A549 (cell line): ENCODE measurements around the gene MED22. TPM values are rescaled to one million over a fixed set of nuclear protein-coding genes. Genes with fewer than 3 reads are reported as not detected.

Experiments
- ATAC-seq, 2 experiments: fragments of 200-7000 bp in 1 of 2; fragments of >200 bp in 1 of 2; cut with Nextera tagmentation in 1 of 2; cut with Tn5 transposase in 1 of 2; 3 replicates each; pipeline versions ENCODE4 v1.8.0 to v1.9.1; 2018 to 2020; ENCODE audit warnings: mild to moderate bottlenecking in 1 of 2, moderate library complexity in 1 of 2
- CTCF ChIA-PET: fragments of 300-600 bp; sonication (Branson Sonifier 250); formaldehyde crosslinking; extraction: SDS; loops from one replicate; lab custom pipeline; 2021; ENCODE audit warnings: antibody characterized with exemption, inconsistent platforms; lab: Yijun Ruan, JAX
- POLR2A ChIA-PET: fragments of 350-600 bp; formaldehyde crosslinking; extraction: SDS; loops from one replicate; lab custom pipeline; 2021; ENCODE audit warnings: antibody characterized with exemption, inconsistent platforms; lab: Yijun Ruan, JAX
- DNase-seq, 2 experiments: peaks; one replicate each; pipeline versions ENCODE4 v3.0.0 to v3.0.0-alpha.2; 2011 to 2016; ENCODE audit warnings: low read depth in 1 of 2, low spot score in 1 of 2
- FAIRE-seq: peaks from 2 replicates; lab custom pipeline; 2011; peaks lifted over from hg19 to GRCh38; lab: Jason Lieb, UNC
- H3K27ac ChIP-seq, 2 experiments: fragments of >200 bp; sonication (Bioruptor Twin); formaldehyde crosslinking; 3 replicates each; pipeline ENCODE4 v1.5.1; 2016 to 2017
- H3K4me1 ChIP-seq: fragments of >200 bp; sonication (Bioruptor Twin); formaldehyde crosslinking; 3 replicates; pipeline ENCODE4 v1.6.1; 2016
- H3K4me2 ChIP-seq: fragments of >200 bp; sonication (Bioruptor Twin); formaldehyde crosslinking; 3 replicates; pipeline ENCODE4 v1.6.1; 2016
- H3K4me3 ChIP-seq: fragments of >200 bp; sonication (Bioruptor Twin); formaldehyde crosslinking; 3 replicates; pipeline ENCODE4 v1.5.1; 2016
- H3K9me3 ChIP-seq: fragments of >200 bp; sonication (Bioruptor Twin); formaldehyde crosslinking; 3 replicates; pipeline ENCODE4 v1.6.1; 2016
- CBX2 ChIP-seq: fragments of 200-600 bp; sonication (generic); IDR thresholded peaks from 2 replicates; pipeline ENCODE4 v1.6.1; 2016; ENCODE audit warnings: low read depth, mild to moderate bottlenecking, borderline replicate concordance
- CEBPB ChIP-seq, 2 experiments: fragments of >200 bp in 1 of 2; sonication (Bioruptor Twin) in 1 of 2; formaldehyde crosslinking in 1 of 2; IDR thresholded peaks; 2 replicates each; pipeline ENCODE4 v1.6.1; 2012 to 2016
- ESRRA ChIP-seq: fragments of 150-350 bp; IDR thresholded peaks from 2 replicates; pipeline ENCODE4 v1.6.1; 2014; ENCODE audit warnings: mild to moderate bottlenecking, low read length, borderline replicate concordance
- FOSB ChIP-seq: fragments of 250-450 bp; sonication (Bioruptor Pico); IDR thresholded peaks from 2 replicates; pipeline ENCODE4 v1.5.0; 2020; ENCODE audit warnings: mild to moderate bottlenecking, moderate library complexity
- FOSL2 ChIP-seq, 2 experiments: fragments of 450-650 bp in 1 of 2; fragments of >200 bp in 1 of 2; sonication (Bioruptor Twin) in 1 of 2; formaldehyde crosslinking; IDR thresholded peaks; 2 replicates each; pipeline versions ENCODE4 v1.5.0 to v1.6.1; 2016 to 2020; ENCODE audit warnings: mild to moderate bottlenecking in 1 of 2, moderate library complexity in 1 of 2
- HEYL ChIP-seq: fragments of 250-450 bp; sonication (Bioruptor Pico); IDR thresholded peaks from 2 replicates; pipeline ENCODE4 v1.8.0; 2021; ENCODE audit warnings: mild to moderate bottlenecking, moderate library complexity
- HOXB13 ChIP-seq: fragments of 250-450 bp; sonication (Bioruptor Pico); IDR thresholded peaks from 2 replicates; pipeline ENCODE4 v1.5.0; 2020; ENCODE audit warnings: low read depth, mild to moderate bottlenecking, moderate library complexity
- MAFK ChIP-seq: fragments of 450-650 bp; IDR thresholded peaks from 2 replicates; pipeline ENCODE4 v1.6.1; 2014; ENCODE audit not compliant: partially characterized antibody
- MAX ChIP-seq: IDR thresholded peaks from 2 replicates; pipeline ENCODE4 v1.6.1; 2012
- NPAS2 ChIP-seq: fragments of 250-450 bp; sonication (Bioruptor Pico); IDR thresholded peaks from 2 replicates; pipeline ENCODE4 v1.8.0; 2022; ENCODE audit warnings: mild to moderate bottlenecking, moderate library complexity, borderline replicate concordance
- RAD21 ChIP-seq, 2 experiments: fragments of >200 bp in 1 of 2; sonication (Bioruptor Twin) in 1 of 2; formaldehyde crosslinking in 1 of 2; IDR thresholded peaks in 1 of 2; conservative IDR thresholded peaks in 1 of 2; 2 replicates in 1 of 2; 3 replicates in 1 of 2; pipeline ENCODE4 v1.6.1; 2012 to 2018; ENCODE audit warnings: inconsistent platforms in 1 of 2
- RFX5 ChIP-seq: fragments of 450-650 bp; IDR thresholded peaks from 2 replicates; pipeline ENCODE4 v1.7.1; 2014; ENCODE audit warnings: antibody characterized with exemption, mild to moderate bottlenecking, moderate library complexity
- SREBF2 ChIP-seq: fragments of 450-650 bp; IDR thresholded peaks from 2 replicates; pipeline ENCODE4 v1.6.1; 2014; ENCODE audit warnings: mild to moderate bottlenecking, moderate library complexity
- TP53 ChIP-seq: fragments of 250-450 bp; sonication (Bioruptor Pico); IDR thresholded peaks from 2 replicates; pipeline ENCODE4 v1.5.0; 2021; ENCODE audit warnings: mild to moderate bottlenecking, moderate library complexity
- ZSCAN20 ChIP-seq: fragments of 250-450 bp; sonication (Bioruptor Pico); IDR thresholded peaks from 2 replicates; pipeline ENCODE4 v1.8.0; 2022; ENCODE audit warnings: mild to moderate bottlenecking, moderate library complexity
- WGBS: methylation state at CpG from one replicate; pipeline ENCODE4 v1.1.6; 2017; ENCODE audit errors: missing lambda C conversion rate; 5-methylcytosine and 5-hydroxymethylcytosine counted together
- polyA plus RNA-seq, 4 experiments: library from polyadenylated mRNA; depleted of rRNA in 3 of 4; stranded (reverse); fragments of >200 nt; fragmentation: RNase III in 1 of 4; extraction: RNeasy Plus Mini Kit Qiagen cat#74134 plus additional on column Dnase treatment in 1 of 4; gene quantifications; 2 replicates in 3 of 4; 3 replicates in 1 of 4; pipeline ENCODE4 v1.2.3, GENCODE V29; 2011 to 2017
- TF ChIP-seq, protein P1 (sequence below): fragments of 250-450 bp; sonication (Bioruptor Pico); IDR thresholded peaks from 2 replicates; pipeline ENCODE4 v1.5.0; 2021; ENCODE audit warnings: mild to moderate bottlenecking, moderate library complexity, borderline replicate concordance
- TF ChIP-seq, protein P2 (sequence below): fragments of >200 bp; sonication (Bioruptor Twin); formaldehyde crosslinking; IDR thresholded peaks from 3 replicates; pipeline ENCODE4 v1.5.1; 2016

The MED22 gene
- polyA plus RNA-seq, 2 of the 4 experiments (the other 2 are of a cell fraction), result 15.7 to 22.0 TPM

- H3K4me2 ChIP-seq, result no peak overlapping the region
- ATAC-seq, result no peak
- H3K9me3 ChIP-seq, result no peaks in the 10 kb centered on the region
- peaks cover 22% of the 10 kb centered on the region for H3K4me1 ChIP-seq
- 92% methylated on average over 3 of the region's 3 CpGs for WGBS
- DNase-seq, result no peak
- H3K27ac ChIP-seq, result no peak overlapping the region
- no peak overlapping the region for H3K4me3 ChIP-seq
- FAIRE-seq, result no peak
- TF ChIP-seq MAX, result 0 out of 2 replicates have a peak, but pooled peaks have one; percentile 2
- TF ChIP-seq HEYL, result no peak
- TF ChIP-seq, protein P1, sequence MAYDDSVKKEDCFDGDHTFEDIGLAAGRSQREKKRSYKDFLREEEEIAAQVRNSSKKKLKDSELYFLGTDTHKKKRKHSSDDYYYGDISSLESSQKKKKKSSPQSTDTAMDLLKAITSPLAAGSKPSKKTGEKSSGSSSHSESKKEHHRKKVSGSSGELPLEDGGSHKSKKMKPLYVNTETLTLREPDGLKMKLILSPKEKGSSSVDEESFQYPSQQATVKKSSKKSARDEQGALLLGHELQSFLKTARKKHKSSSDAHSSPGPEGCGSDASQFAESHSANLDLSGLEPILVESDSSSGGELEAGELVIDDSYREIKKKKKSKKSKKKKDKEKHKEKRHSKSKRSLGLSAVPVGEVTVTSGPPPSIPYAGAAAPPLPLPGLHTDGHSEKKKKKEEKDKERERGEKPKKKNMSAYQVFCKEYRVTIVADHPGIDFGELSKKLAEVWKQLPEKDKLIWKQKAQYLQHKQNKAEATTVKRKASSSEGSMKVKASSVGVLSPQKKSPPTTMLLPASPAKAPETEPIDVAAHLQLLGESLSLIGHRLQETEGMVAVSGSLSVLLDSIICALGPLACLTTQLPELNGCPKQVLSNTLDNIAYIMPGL (CRISPR knock-in tag), result no peak
- no peak for TF ChIP-seq FOSL2 (IDR thresholded peaks at IDR 0.05)
- TF ChIP-seq FOSL2 (CRISPR knock-in tag; IDR thresholded peaks at IDR 0.05), result no peak
- TF ChIP-seq, all 56 proteins: peak for 1
- CTCF ChIA-PET, result interaction anchor here (0.7 to 1.7 kb wide), 9 partner anchors 9 to 166 kb away, joined by 3 to 8 read pairs (median 3); no protein-coding TSS in a partner anchor
- POLR2A ChIA-PET, result interaction anchor here (0.5 to 0.7 kb wide), 2 partner anchors 14 to 321 kb away, joined by 3 read pairs; no protein-coding TSS in a partner anchor
Observed at GRCh38 chr9:133351526-133351907, 3.6 kb upstream of the MED22 start.

GRCh38 chr9:133349965-133350616 lies 2.2 kb upstream of the MED22 start:
- TF ChIP-seq NPAS2 (CRISPR knock-in tag) (no peak), SREBF2 (no peak), ZSCAN20 (CRISPR knock-in tag) (no peak), CEBPB (IDR thresholded peaks at IDR 0.05) (no peak)
- TF ChIP-seq, protein P2, sequence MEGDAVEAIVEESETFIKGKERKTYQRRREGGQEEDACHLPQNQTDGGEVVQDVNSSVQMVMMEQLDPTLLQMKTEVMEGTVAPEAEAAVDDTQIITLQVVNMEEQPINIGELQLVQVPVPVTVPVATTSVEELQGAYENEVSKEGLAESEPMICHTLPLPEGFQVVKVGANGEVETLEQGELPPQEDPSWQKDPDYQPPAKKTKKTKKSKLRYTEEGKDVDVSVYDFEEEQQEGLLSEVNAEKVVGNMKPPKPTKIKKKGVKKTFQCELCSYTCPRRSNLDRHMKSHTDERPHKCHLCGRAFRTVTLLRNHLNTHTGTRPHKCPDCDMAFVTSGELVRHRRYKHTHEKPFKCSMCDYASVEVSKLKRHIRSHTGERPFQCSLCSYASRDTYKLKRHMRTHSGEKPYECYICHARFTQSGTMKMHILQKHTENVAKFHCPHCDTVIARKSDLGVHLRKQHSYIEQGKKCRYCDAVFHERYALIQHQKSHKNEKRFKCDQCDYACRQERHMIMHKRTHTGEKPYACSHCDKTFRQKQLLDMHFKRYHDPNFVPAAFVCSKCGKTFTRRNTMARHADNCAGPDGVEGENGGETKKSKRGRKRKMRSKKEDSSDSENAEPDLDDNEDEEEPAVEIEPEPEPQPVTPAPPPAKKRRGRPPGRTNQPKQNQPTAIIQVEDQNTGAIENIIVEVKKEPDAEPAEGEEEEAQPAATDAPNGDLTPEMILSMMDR, result no peak
- ChIA-PET POLR2A (interaction anchor here (0.5 to 1.4 kb wide), 2 partner anchors 77 to 110 kb away, joined by 3 read pairs; partner anchors contain the start of gene CACFD1), CTCF (interaction anchor here (1.6 kb wide), 2 partner anchors 8 to 11 kb away, joined by 4 to 8 read pairs; no protein-coding TSS in a partner anchor)
- FAIRE-seq (no peak), DNase-seq (no peak), ATAC-seq (no peak)
- Histone ChIP-seq H3K4me1 (peaks cover 23% of the 10 kb centered on the region), H3K9me3 (no peaks in the 10 kb centered on the region), H3K4me2 (peak overlapping the region; percentile 83), H3K4me3 (peak overlapping the region; percentile 100), H3K27ac (peak overlapping the region in 1 of 2 experiments; percentile 99; a peak in 3 of 6 replicates)
- 79% methylated on average over 15 of the region's 15 CpGs for WGBS

GRCh38 chr9:133348718-133349573 lies 1.0 kb upstream of the MED22 start:
- DNase-seq, result no peak
- CTCF ChIA-PET, result interaction anchor here (0.6 to 3.4 kb wide), 3 partner anchors 19 to 444 kb away, joined by 3 to 10 read pairs (median 5); no protein-coding TSS in a partner anchor
- WGBS, result 4% methylated on average over 22 of the region's 25 CpGs
- peak; percentile 13 for TF ChIP-seq MAFK
- no peak for TF ChIP-seq FOSB
- TF ChIP-seq, protein P1 (CRISPR knock-in tag), result 0 out of 2 replicates have a peak, but pooled peaks have one; percentile 55
- TF ChIP-seq TP53, result 0 out of 2 replicates have a peak, but pooled peaks have one; percentile 36
- no peak for TF ChIP-seq FOSL2 (IDR thresholded peaks at IDR 0.05)
- TF ChIP-seq FOSL2 (CRISPR knock-in tag; IDR thresholded peaks at IDR 0.05), result no peak
- no peak for TF ChIP-seq RAD21 (conservative IDR thresholded peaks at IDR 0.05 in 1 of 2, IDR thresholded peaks at IDR 0.05 in 1 of 2)
- TF ChIP-seq RFX5, result no peak
- 0 out of 2 replicates have a peak, but pooled peaks have one; percentile 7 for TF ChIP-seq HOXB13 (CRISPR knock-in tag)
- TF ChIP-seq, protein P2, result no peak
- TF ChIP-seq CBX2, result no peak
- TF ChIP-seq ESRRA, result no peak
- TF ChIP-seq, all 56 proteins: peak for 4
- Histone ChIP-seq H3K4me3 (peak overlapping the region; percentile 100), H3K4me2 (peak overlapping the region; percentile 83), H3K9me3 (no peaks in the 10 kb centered on the region), H3K4me1 (peaks cover 19% of the 10 kb centered on the region), H3K27ac (peak overlapping the region; percentile 98 to 99)
- no peak for FAIRE-seq
- POLR2A ChIA-PET, result interaction anchor here (1.1 to 2.6 kb wide), 5 partner anchors 8 to 162 kb away, joined by 5 to 27 read pairs (median 9); partner anchors contain the start of genes CACFD1, SURF1 and SURF2
- no peak for ATAC-seq
